Measurements from ENCODE around the gene PTPRD.

PTPRD gene

GRCh38 chr9:9223175-9223574 lies 1389.6 kb downstream of the PTPRD start:
- Histone ChIP-seq H3K4me1 (ENCODE audit: control insufficient read depth, insufficient read depth, low read length) (no peaks in the 10 kb centered on the region), H3K9me3 (ENCODE audit: control insufficient read depth in 2 of 2, low read length in 2 of 2) (no peaks in the 10 kb centered on the region), H3K4me3 (ENCODE audit: low read length in 2 of 2) (no peak overlapping the region), H3K27ac (ENCODE audit: low read length) (no peak overlapping the region), H3K27me3 (ENCODE audit: control insufficient read depth in 1 of 2, insufficient read depth in 2 of 2, low read length in 2 of 2) (no peaks in the 10 kb centered on the region), H3K9ac (ENCODE audit: low read length in 2 of 2) (no peak overlapping the region), H3K36me3 (ENCODE audit: control insufficient read depth in 2 of 2, insufficient read depth in 2 of 2, low read length in 2 of 2) (no peaks in the 10 kb centered on the region)

DNA sequence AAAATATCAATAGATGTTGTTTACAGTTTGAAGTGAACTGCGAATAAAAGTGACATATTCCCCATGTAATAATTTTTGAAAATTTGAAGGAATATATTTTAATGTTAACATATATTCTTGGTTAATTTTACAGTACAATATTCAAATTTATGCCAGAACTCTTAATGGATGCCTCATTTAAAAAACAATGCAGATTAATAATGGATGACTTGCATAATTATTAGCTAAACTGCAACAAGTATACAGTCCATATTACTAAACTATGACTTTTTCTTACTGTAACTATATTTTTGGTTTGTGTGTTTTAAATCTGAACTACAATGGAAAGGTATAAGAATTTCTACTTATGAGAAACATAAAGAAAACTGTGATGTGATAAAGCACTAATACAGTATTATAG lies 1390.1 kb downstream of the PTPRD start:
- H3K27me3 ChIP-seq (ENCODE audit: control insufficient read depth in 1 of 2, insufficient read depth in 2 of 2, low read length in 2 of 2), result no peaks in the 10 kb centered on the region
- no peak overlapping the region for H3K27ac ChIP-seq (ENCODE audit: low read length)
- no peaks in the 10 kb centered on the region for H3K4me1 ChIP-seq (ENCODE audit: control insufficient read depth, insufficient read depth, low read length)
- no peak overlapping the region for H3K9ac ChIP-seq (ENCODE audit: low read length in 2 of 2)
- H3K9me3 ChIP-seq (ENCODE audit: control insufficient read depth in 2 of 2, low read length in 2 of 2), result no peaks in the 10 kb centered on the region
- H3K36me3 ChIP-seq (ENCODE audit: control insufficient read depth in 2 of 2, insufficient read depth in 2 of 2, low read length in 2 of 2), result no peaks in the 10 kb centered on the region
- H3K4me3 ChIP-seq (ENCODE audit: low read length in 2 of 2), result no peak overlapping the region

- Histone ChIP-seq H3K4me3 (ENCODE audit: low read length in 2 of 2) (no peak overlapping the region), H3K27me3 (ENCODE audit: control insufficient read depth in 1 of 2, insufficient read depth in 2 of 2, low read length in 2 of 2) (no peaks in the 10 kb centered on the region), H3K36me3 (ENCODE audit: control insufficient read depth in 2 of 2, insufficient read depth in 2 of 2, low read length in 2 of 2) (no peaks in the 10 kb centered on the region), H3K9me3 (ENCODE audit: control insufficient read depth in 2 of 2, low read length in 2 of 2) (no peaks in the 10 kb centered on the region), H3K4me1 (ENCODE audit: control insufficient read depth, insufficient read depth, low read length) (no peaks in the 10 kb centered on the region), H3K27ac (ENCODE audit: low read length) (no peak overlapping the region), H3K9ac (ENCODE audit: low read length in 2 of 2) (no peak overlapping the region)
Measured at GRCh38 chr9:9216934-9217333, 1395.9 kb downstream of the PTPRD start.

DNA sequence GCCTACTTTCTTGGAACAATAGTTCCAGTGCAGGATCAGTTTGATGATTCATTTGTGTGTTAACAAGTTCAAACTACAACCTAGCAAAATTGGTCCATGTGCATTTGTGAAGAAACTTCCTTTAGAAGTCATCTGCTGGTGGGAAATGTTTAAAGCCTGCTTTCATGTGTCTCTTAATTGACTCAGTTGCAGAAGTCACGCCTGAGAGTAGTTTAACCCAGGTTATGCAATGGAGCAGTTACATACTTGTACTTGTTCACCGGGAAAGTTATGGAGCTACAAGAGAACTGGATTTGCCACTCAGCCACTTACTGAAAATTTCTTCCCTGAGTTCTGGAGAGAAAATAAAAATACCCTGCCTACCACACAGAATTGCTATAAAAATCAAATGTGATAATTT lies 1397.8 kb downstream of the PTPRD start:
- H3K4me3 ChIP-seq (ENCODE audit: low read length in 2 of 2), result no peak overlapping the region

DNA sequence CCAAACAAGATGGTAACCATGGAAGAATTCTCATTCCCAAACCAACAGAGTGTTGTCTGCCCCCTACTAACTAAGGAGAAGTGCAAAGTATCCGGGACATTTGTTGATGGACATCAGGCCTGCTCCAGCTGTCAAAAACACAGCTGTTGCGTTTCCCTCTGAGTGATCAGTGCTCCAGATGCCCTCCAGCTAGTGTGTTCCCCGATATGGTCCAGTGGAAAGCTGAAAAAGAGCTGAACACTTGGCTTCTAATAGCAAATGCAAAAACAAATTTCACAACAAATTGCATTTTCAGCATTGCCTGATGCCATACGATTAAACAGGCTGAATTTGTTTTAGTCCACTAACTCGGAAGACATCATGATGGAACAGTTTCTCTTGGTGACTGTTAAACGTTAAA lies 1398.7 kb downstream of the PTPRD start:
- Histone ChIP-seq H3K9me3 (ENCODE audit: control insufficient read depth in 2 of 2, low read length in 2 of 2) (no peaks in the 10 kb centered on the region), H3K9ac (ENCODE audit: low read length in 2 of 2) (no peak overlapping the region), H3K27ac (ENCODE audit: low read length) (no peak overlapping the region), H3K36me3 (ENCODE audit: control insufficient read depth in 2 of 2, insufficient read depth in 2 of 2, low read length in 2 of 2) (no peaks in the 10 kb centered on the region), H3K4me1 (ENCODE audit: control insufficient read depth, insufficient read depth, low read length) (no peaks in the 10 kb centered on the region), H3K4me3 (ENCODE audit: low read length in 2 of 2) (no peak overlapping the region), H3K27me3 (ENCODE audit: control insufficient read depth in 1 of 2, insufficient read depth in 2 of 2, low read length in 2 of 2) (no peaks in the 10 kb centered on the region)

More for the DNA sequence above, 1397.8 kb downstream of the PTPRD start:
- Histone ChIP-seq H3K27ac (ENCODE audit: low read length) (no peak overlapping the region), H3K9ac (ENCODE audit: low read length in 2 of 2) (no peak overlapping the region), H3K36me3 (ENCODE audit: control insufficient read depth in 2 of 2, insufficient read depth in 2 of 2, low read length in 2 of 2) (no peaks in the 10 kb centered on the region), H3K4me1 (ENCODE audit: control insufficient read depth, insufficient read depth, low read length) (no peaks in the 10 kb centered on the region), H3K9me3 (ENCODE audit: control insufficient read depth in 2 of 2, low read length in 2 of 2) (no peaks in the 10 kb centered on the region), H3K27me3 (ENCODE audit: control insufficient read depth in 1 of 2, insufficient read depth in 2 of 2, low read length in 2 of 2) (no peaks in the 10 kb centered on the region)

DNA sequence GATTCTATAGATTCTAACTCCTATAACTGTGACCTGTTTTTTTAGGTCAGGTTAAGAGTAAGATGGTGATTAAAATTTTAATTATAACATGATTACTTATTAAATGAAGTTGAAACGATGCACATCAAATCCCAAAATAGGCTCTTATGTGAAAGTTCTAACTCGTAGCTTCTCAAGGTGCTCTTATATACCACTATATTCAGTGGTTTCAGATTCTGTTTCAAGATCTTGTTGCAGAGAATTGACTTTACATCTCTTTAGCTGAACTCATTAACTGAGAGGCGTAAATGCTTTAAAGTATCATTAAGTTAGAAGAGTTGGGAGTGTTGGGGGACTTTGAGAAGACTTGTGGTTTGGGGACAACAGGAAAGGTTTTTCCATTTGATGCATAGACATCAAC lies 1399.8 kb downstream of the PTPRD start:
- Histone ChIP-seq H3K9ac (ENCODE audit: low read length in 2 of 2) (no peak overlapping the region), H3K36me3 (ENCODE audit: control insufficient read depth in 2 of 2, insufficient read depth in 2 of 2, low read length in 2 of 2) (no peaks in the 10 kb centered on the region), H3K4me3 (ENCODE audit: low read length in 2 of 2) (no peak overlapping the region), H3K4me1 (ENCODE audit: control insufficient read depth, insufficient read depth, low read length) (no peaks in the 10 kb centered on the region), H3K27me3 (ENCODE audit: control insufficient read depth in 1 of 2, insufficient read depth in 2 of 2, low read length in 2 of 2) (no peaks in the 10 kb centered on the region), H3K9me3 (ENCODE audit: control insufficient read depth in 2 of 2, low read length in 2 of 2) (no peaks in the 10 kb centered on the region), H3K27ac (ENCODE audit: low read length) (no peak overlapping the region)

- Histone ChIP-seq H3K27me3 (ENCODE audit: control insufficient read depth in 1 of 2, insufficient read depth in 2 of 2, low read length in 2 of 2) (no peaks in the 10 kb centered on the region), H3K9ac (ENCODE audit: low read length in 2 of 2) (no peak overlapping the region), H3K4me1 (ENCODE audit: control insufficient read depth, insufficient read depth, low read length) (no peaks in the 10 kb centered on the region), H3K9me3 (ENCODE audit: control insufficient read depth in 2 of 2, low read length in 2 of 2) (no peaks in the 10 kb centered on the region), H3K36me3 (ENCODE audit: control insufficient read depth in 2 of 2, insufficient read depth in 2 of 2, low read length in 2 of 2) (no peaks in the 10 kb centered on the region), H3K27ac (ENCODE audit: low read length) (no peak overlapping the region), H3K4me3 (ENCODE audit: low read length in 2 of 2) (no peak overlapping the region)
Measured at GRCh38 chr9:9202276-9202675, 1410.5 kb downstream of the PTPRD start.

DNA sequence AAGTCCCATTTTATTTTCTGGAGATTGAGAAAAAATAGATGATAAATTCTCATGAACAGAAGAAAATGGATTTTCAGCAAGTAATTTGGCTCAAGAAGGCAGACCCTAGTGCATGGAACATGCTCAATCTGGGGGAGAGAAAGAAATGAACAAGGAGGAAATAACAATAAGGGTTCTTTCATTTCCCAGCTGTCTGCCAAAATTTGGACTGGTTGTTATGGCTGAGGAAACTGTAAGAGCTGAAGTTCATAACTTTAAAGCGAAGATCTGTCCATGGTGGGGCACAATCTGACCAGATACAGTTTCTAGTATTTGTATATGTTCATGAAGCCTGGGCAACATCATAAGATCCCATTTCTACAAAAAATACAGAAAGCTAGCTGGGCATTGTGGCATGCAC lies 1426.7 kb downstream of the PTPRD start:
- H3K9ac ChIP-seq (ENCODE audit: low read length in 2 of 2), result no peak overlapping the region
- no peaks in the 10 kb centered on the region for H3K4me1 ChIP-seq (ENCODE audit: control insufficient read depth, insufficient read depth, low read length)
- no peak overlapping the region for H3K27ac ChIP-seq (ENCODE audit: low read length)
- H3K36me3 ChIP-seq (ENCODE audit: control insufficient read depth in 2 of 2, insufficient read depth in 2 of 2, low read length in 2 of 2), result no peaks in the 10 kb centered on the region
- no peaks in the 10 kb centered on the region for H3K27me3 ChIP-seq (ENCODE audit: control insufficient read depth in 1 of 2, insufficient read depth in 2 of 2, low read length in 2 of 2)
- no peak overlapping the region for H3K4me3 ChIP-seq (ENCODE audit: low read length in 2 of 2)
- no peaks in the 10 kb centered on the region for H3K9me3 ChIP-seq (ENCODE audit: control insufficient read depth in 2 of 2, low read length in 2 of 2)

DNA sequence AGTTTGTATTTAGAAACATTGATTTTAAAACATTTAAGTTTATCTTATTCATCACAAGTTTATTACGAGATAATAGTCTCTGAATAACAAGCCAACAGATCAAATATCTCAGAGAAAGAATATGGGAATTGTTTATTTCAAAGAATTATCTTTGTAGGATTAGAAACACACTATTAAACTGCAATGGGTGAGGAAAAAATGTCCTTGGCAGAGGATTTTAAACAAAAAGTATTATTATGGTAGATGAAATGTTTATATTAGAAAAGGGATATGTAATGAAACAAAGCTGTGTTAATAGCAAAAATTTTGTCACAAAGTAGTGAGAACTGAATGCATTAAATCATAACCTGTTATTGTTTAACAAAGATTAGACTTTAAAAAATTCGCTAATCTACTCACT lies 1430.4 kb downstream of the PTPRD start:
- no peaks in the 10 kb centered on the region for H3K27me3 ChIP-seq (ENCODE audit: control insufficient read depth in 1 of 2, insufficient read depth in 2 of 2, low read length in 2 of 2)
- no peaks in the 10 kb centered on the region for H3K36me3 ChIP-seq (ENCODE audit: control insufficient read depth in 2 of 2, insufficient read depth in 2 of 2, low read length in 2 of 2)
- H3K27ac ChIP-seq (ENCODE audit: low read length), result no peak overlapping the region

GRCh38 chr9:9177081-9177480 lies 1435.7 kb downstream of the PTPRD start:
- Histone ChIP-seq H3K4me1 (ENCODE audit: control insufficient read depth, insufficient read depth, low read length) (no peaks in the 10 kb centered on the region), H3K27me3 (ENCODE audit: control insufficient read depth in 1 of 2, insufficient read depth in 2 of 2, low read length in 2 of 2) (no peaks in the 10 kb centered on the region), H3K9ac (ENCODE audit: low read length in 2 of 2) (no peak overlapping the region), H3K9me3 (ENCODE audit: control insufficient read depth in 2 of 2, low read length in 2 of 2) (no peaks in the 10 kb centered on the region), H3K36me3 (ENCODE audit: control insufficient read depth in 2 of 2, insufficient read depth in 2 of 2, low read length in 2 of 2) (no peaks in the 10 kb centered on the region), H3K4me3 (ENCODE audit: low read length in 2 of 2) (no peak overlapping the region), H3K27ac (ENCODE audit: low read length) (no peak overlapping the region)

More for the DNA sequence above, 1430.4 kb downstream of the PTPRD start:
- H3K4me1 ChIP-seq (ENCODE audit: control insufficient read depth, insufficient read depth, low read length), result no peaks in the 10 kb centered on the region
- H3K9me3 ChIP-seq (ENCODE audit: control insufficient read depth in 2 of 2, low read length in 2 of 2), result no peaks in the 10 kb centered on the region
- no peak overlapping the region for H3K9ac ChIP-seq (ENCODE audit: low read length in 2 of 2)
- H3K4me3 ChIP-seq (ENCODE audit: low read length in 2 of 2), result no peak overlapping the region

DNA sequence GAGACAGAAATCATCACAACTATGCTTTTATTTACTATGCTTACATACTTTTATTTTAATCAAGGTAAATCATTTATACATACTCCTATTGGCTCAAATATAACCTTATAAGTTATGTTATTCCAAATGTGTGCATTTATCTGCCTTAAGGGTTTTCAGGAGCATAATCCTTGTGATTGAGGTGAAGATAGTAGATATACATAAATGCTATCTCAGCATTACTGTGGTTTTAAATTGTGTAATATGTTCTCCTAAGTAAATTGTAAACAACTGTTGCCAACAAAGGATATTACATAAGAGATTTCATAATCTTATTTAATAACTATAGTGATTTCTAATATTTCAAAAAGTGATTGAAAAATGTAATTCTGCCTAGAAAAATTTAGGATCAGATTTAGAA lies 1438.4 kb downstream of the PTPRD start:
- Histone ChIP-seq H3K9ac (ENCODE audit: low read length in 2 of 2) (no peak overlapping the region), H3K36me3 (ENCODE audit: control insufficient read depth in 2 of 2, insufficient read depth in 2 of 2, low read length in 2 of 2) (no peaks in the 10 kb centered on the region), H3K27me3 (ENCODE audit: control insufficient read depth in 1 of 2, insufficient read depth in 2 of 2, low read length in 2 of 2) (no peaks in the 10 kb centered on the region), H3K27ac (ENCODE audit: low read length) (no peak overlapping the region), H3K4me1 (ENCODE audit: control insufficient read depth, insufficient read depth, low read length) (no peaks in the 10 kb centered on the region), H3K9me3 (ENCODE audit: control insufficient read depth in 2 of 2, low read length in 2 of 2) (no peaks in the 10 kb centered on the region), H3K4me3 (ENCODE audit: low read length in 2 of 2) (no peak overlapping the region)

GRCh38 chr9:9173264-9173663 lies 1439.5 kb downstream of the PTPRD start:
- Histone ChIP-seq H3K4me1 (ENCODE audit: control insufficient read depth, insufficient read depth, low read length) (no peaks in the 10 kb centered on the region), H3K27ac (ENCODE audit: low read length) (no peak overlapping the region), H3K9me3 (ENCODE audit: control insufficient read depth in 2 of 2, low read length in 2 of 2) (no peaks in the 10 kb centered on the region), H3K27me3 (ENCODE audit: control insufficient read depth in 1 of 2, insufficient read depth in 2 of 2, low read length in 2 of 2) (no peaks in the 10 kb centered on the region), H3K4me3 (ENCODE audit: low read length in 2 of 2) (no peak overlapping the region), H3K9ac (ENCODE audit: low read length in 2 of 2) (no peak overlapping the region), H3K36me3 (ENCODE audit: control insufficient read depth in 2 of 2, insufficient read depth in 2 of 2, low read length in 2 of 2) (no peaks in the 10 kb centered on the region)
